Smooth muscle cell (in vitro differentiated cells): ENCODE results near the gene IGF1R. TPM values are rescaled to one million over a fixed set of nuclear protein-coding genes. Genes with fewer than 3 reads are reported as not detected.

Experiments
- DNase-seq: peaks from one replicate; lab custom pipeline; 2025; ENCODE audit not compliant: unreplicated experiment; lab: John Stamatoyannopoulos, UW
- H2AFZ ChIP-seq: fragments of 200-600 bp; sonication (generic); 2 replicates; pipeline ENCODE4 v1.6.0; 2016; ENCODE audit warnings: antibody characterized with exemption, low read depth, mild to moderate bottlenecking
- H3F3A ChIP-seq: fragments of 200-600 bp; sonication (generic); 2 replicates; pipeline ENCODE4 v1.6.0; 2017; ENCODE audit warnings: antibody characterized with exemption, low read depth
- H3K27ac ChIP-seq: fragments of 200-600 bp; sonication (generic); 2 replicates; pipeline ENCODE4 v1.5.1; 2016; ENCODE audit warnings: low read depth, mild to moderate bottlenecking
- H3K27me3 ChIP-seq: fragments of 200-600 bp; sonication (generic); 2 replicates; pipeline ENCODE4 v1.6.1; 2016; ENCODE audit warnings: low read depth, mild to moderate bottlenecking
- H3K36me3 ChIP-seq: fragments of 200-600 bp; sonication (generic); 2 replicates; pipeline ENCODE4 v1.5.1; 2016; ENCODE audit warnings: low read depth
- H3K4me1 ChIP-seq: fragments of 200-600 bp; sonication (generic); 2 replicates; pipeline ENCODE4 v1.5.1; 2016; ENCODE audit warnings: low read depth
- H3K4me2 ChIP-seq: fragments of 200-600 bp; sonication (generic); 2 replicates; pipeline ENCODE4 v1.6.0; 2016; ENCODE audit warnings: mild to moderate bottlenecking
- H3K4me3 ChIP-seq: fragments of 200-600 bp; sonication (generic); 2 replicates; pipeline ENCODE4 v1.5.1; 2016; ENCODE audit warnings: mild to moderate bottlenecking
- H3K79me2 ChIP-seq: fragments of 200-600 bp; sonication (generic); 2 replicates; pipeline ENCODE4 v1.6.0; 2016; ENCODE audit warnings: low read depth, mild to moderate bottlenecking
- H3K9ac ChIP-seq: fragments of 200-600 bp; sonication (generic); 2 replicates; pipeline ENCODE4 v1.6.0; 2016; ENCODE audit warnings: low read depth
- H3K9me3 ChIP-seq: fragments of 200-600 bp; sonication (generic); replicated peaks from 2 replicates; pipeline ENCODE4 v1.5.1; 2016; ENCODE audit warnings: low read depth
- H4K20me1 ChIP-seq: fragments of 200-600 bp; sonication (generic); 2 replicates; pipeline ENCODE4 v1.6.0; 2016; ENCODE audit warnings: low read depth
- WGBS: methylation state at CpG from one replicate; pipeline ENCODE4 v1.1.7; 2016; ENCODE audit warnings: low lambda C conversion rate; 5-methylcytosine and 5-hydroxymethylcytosine counted together
- polyA plus RNA-seq: library from polyadenylated mRNA; unstranded; fragments of >200 nt; fragmentation: Nextera tagmentation; extraction: Ambion mirVana; gene quantifications from 2 replicates; pipeline ENCODE4 v1.2.1, GENCODE V29; 2016
- total RNA-seq: library from RNA; depleted of rRNA; stranded (reverse); fragments of >200 nt; gene quantifications from 2 replicates; pipeline ENCODE4 v1.2.3, GENCODE V29; 2014
- TF ChIP-seq, protein P1 (sequence below): fragments of 200-600 bp; sonication (generic); IDR thresholded peaks from 2 replicates; pipeline ENCODE4 v1.5.1; 2017; ENCODE audit warnings: borderline replicate concordance, mild to moderate bottlenecking, antibody characterized with exemption; ENCODE audit not compliant: insufficient read depth, poor library complexity, severe bottlenecking

The IGF1R gene
- total and polyA plus RNA-seq, 2 experiments from 2014 or later = 14.0 to 70.2 TPM

DNA sequence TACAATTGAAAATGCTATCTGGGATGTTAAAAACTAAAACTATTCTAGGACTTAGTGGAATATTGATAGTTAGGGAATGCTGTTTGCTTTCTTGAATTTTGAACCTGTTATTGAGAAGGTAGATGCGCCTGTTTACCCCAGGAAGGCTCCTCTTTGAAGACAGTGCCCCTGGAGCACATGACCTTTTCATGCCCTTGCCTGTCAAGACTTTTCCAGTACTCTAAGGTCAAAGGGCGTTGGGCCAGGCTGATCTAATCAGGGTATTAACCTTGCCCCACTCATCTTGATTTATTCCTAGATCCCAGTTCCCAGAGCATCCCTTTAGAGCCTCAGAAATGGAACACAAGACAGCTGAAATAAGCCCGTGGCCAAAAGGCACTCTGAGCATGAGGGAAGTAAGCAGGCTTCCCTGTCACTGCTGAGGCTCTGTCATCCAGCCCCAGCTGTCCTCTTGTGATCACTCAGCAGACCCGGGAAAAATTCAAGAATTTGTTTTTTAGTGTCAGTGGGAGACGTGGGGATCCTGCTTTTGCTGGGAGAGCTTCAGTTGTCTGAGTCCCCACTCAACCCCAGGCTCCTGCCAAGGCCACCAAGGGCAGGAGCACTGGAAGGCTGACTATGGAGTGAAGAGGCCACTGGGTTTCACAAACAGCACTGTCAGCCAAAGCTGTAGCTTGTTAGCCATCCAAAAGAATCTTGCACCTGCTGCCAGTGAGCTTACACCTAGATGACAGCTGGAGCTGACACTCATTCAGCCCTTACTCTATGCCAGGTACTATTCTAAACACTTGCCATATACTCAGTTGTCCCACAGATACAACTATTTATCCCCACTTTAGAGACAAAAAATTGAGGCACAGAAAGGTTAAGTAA is 190.3 kb downstream of the IGF1R start:
- H3K9me3 ChIP-seq = no peaks in the 10 kb centered on the region
- H3K79me2 ChIP-seq = peaks cover 59% of the 10 kb centered on the region
- H3K27ac ChIP-seq = no peak overlapping the region
- H3K27me3 ChIP-seq = no peaks in the 10 kb centered on the region
- no peaks in the 10 kb centered on the region for H3K36me3 ChIP-seq
- TF ChIP-seq, protein P1, sequence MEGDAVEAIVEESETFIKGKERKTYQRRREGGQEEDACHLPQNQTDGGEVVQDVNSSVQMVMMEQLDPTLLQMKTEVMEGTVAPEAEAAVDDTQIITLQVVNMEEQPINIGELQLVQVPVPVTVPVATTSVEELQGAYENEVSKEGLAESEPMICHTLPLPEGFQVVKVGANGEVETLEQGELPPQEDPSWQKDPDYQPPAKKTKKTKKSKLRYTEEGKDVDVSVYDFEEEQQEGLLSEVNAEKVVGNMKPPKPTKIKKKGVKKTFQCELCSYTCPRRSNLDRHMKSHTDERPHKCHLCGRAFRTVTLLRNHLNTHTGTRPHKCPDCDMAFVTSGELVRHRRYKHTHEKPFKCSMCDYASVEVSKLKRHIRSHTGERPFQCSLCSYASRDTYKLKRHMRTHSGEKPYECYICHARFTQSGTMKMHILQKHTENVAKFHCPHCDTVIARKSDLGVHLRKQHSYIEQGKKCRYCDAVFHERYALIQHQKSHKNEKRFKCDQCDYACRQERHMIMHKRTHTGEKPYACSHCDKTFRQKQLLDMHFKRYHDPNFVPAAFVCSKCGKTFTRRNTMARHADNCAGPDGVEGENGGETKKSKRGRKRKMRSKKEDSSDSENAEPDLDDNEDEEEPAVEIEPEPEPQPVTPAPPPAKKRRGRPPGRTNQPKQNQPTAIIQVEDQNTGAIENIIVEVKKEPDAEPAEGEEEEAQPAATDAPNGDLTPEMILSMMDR = no peak
- 94% methylated on average over 5 of the region's 5 CpGs for WGBS
- peaks cover 81% of the 10 kb centered on the region for H4K20me1 ChIP-seq
- no peaks in the 10 kb centered on the region for H3K4me1 ChIP-seq
- no peak overlapping the region for H3K4me3 ChIP-seq
- H3K9ac ChIP-seq = no peak overlapping the region
- H3F3A ChIP-seq = no peaks in the 10 kb centered on the region
- no peak overlapping the region for H3K4me2 ChIP-seq
- no peak overlapping the region for H2AFZ ChIP-seq
- no peak for DNase-seq

DNA sequence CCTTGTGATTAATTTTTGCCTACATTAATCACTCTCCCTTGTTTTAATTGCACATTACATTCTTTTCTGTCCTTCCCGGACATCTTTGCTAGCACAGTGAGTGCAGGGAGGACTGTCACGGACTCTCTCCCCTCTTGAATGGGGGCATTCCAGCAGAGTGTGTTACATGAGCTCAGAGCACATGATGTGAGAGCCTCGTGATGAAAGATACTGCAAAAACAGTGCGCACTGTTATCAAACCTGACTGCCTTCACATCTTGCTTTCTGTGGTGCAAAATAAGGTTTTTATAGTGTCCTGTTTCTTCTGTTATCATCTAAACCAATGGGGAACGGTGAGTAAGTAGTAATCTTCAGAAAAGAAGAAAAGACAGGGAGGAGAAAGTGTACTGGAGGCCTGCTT is 191.7 kb downstream of the IGF1R start:
- Histone ChIP-seq H3K4me1 (no peaks in the 10 kb centered on the region), H3K27me3 (no peaks in the 10 kb centered on the region), H4K20me1 (peaks cover 86% of the 10 kb centered on the region), H3F3A (no peaks in the 10 kb centered on the region), H3K9me3 (no peaks in the 10 kb centered on the region), H3K27ac (no peak overlapping the region), H3K4me3 (no peak overlapping the region), H3K4me2 (no peak overlapping the region), H3K9ac (no peak overlapping the region), H3K36me3 (no peaks in the 10 kb centered on the region), H3K79me2 (peaks cover 67% of the 10 kb centered on the region), H2AFZ (no peak overlapping the region)
- TF ChIP-seq, protein P1 = no peak
- 77% methylated on average over 5 of the region's 5 CpGs for whole genome bisulfite sequencing
- DNase-seq = no peak

DNA sequence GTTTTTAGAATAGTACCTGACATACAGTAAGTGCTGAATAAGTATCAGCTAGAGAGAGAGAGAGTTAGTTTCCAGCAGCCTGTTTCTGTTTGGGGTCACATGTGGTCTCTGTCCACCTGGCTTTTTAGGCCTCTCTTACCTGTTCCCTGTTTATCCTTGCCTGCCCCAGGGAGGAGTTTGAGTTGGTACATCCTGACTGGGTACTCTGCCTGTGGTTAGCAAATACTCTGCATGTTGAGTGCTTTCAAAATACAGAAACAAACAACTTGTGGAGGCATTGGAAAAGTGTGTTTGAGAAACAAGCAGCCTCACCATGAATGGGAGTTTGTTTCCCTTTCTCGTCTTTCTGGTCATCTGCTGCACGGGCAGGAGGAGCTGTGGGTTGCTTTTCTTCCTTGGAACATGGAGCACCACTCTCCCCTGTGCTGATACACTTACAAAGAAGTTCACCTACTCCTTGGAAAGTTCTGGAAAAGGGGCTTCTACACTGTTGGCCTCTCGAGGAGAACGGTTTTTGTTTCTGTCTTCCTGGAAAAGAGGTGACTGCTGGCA is 193.2 kb downstream of the IGF1R start:
- TF ChIP-seq, protein P1 = no peak
- no peak overlapping the region for H3K27ac ChIP-seq
- H3K36me3 ChIP-seq = no peaks in the 10 kb centered on the region
- H3F3A ChIP-seq = no peaks in the 10 kb centered on the region
- peaks cover 71% of the 10 kb centered on the region for H3K79me2 ChIP-seq
- no peak overlapping the region for H3K4me2 ChIP-seq
- no peak for DNase-seq
- H3K9ac ChIP-seq = no peak overlapping the region
- no peaks in the 10 kb centered on the region for H3K9me3 ChIP-seq
- H4K20me1 ChIP-seq = peaks cover 84% of the 10 kb centered on the region
- H3K4me3 ChIP-seq = no peak overlapping the region
- no peak overlapping the region for H2AFZ ChIP-seq
- WGBS = 85% methylated on average over 4 of the region's 4 CpGs
- peaks cover 4% of the 10 kb centered on the region for H3K4me1 ChIP-seq
- H3K27me3 ChIP-seq = no peaks in the 10 kb centered on the region
